ENCODE results near the gene KAZN.

- TF ChIP-seq RCOR1 (IDR thresholded peaks at IDR 0.05; ENCODE audit: low read length) (no peak), CTCF (IDR thresholded peaks at IDR 0.05) (no peak), POLR2AphosphoS5 (IDR thresholded peaks at IDR 0.05; ENCODE audit: low read depth, low read length) (no peak), SMC3 (IDR thresholded peaks at IDR 0.05; ENCODE audit: low read depth, low read length) (no peak), TEAD4 (IDR thresholded peaks at IDR 0.05; ENCODE audit: borderline replicate concordance, insufficient read depth) (no peak), FOXM1 (IDR thresholded peaks at IDR 0.05; ENCODE audit: low read depth) (no peak), USF1 (IDR thresholded peaks at IDR 0.05; ENCODE audit: borderline replicate concordance, low read depth) (no peak), EP300 (IDR thresholded peaks at IDR 0.05; ENCODE audit: borderline replicate concordance in 1 of 2, low read depth in 1 of 2, low read length in 1 of 2) (no peak), JUND (IDR thresholded peaks at IDR 0.05) (no peak), EZH2phosphoT487 (IDR thresholded peaks at IDR 0.05; ENCODE audit: borderline replicate concordance, low read depth) (no peak), REST (IDR thresholded peaks at IDR 0.05; ENCODE audit: low read depth, low read length) (no peak)
Observed at GRCh38 chr1:14922942-14923726, 324.6 kb downstream of the KAZN start.
